ENCODE results near the gene CDH11.

DNA sequence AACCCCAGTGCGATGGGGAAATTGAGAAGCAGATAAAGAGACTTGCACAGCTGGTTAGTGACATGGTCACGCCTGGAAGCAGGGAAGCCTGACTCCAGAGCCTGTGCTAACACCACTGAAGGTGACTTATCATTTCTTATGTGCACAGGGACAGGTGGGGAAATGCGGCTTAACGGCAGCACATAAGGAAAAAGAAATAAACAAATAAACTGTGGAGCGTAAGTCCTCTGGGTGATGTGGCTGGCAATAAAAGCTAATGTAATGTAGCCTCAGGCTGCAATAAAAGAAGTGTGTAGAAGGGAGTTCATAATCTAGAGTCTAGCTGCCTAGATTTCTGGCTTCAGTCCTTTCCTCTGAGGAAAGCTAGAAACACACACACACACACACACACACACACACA, 10.6 kb downstream of the CDH11 start:
- no peak for TF ChIP-seq EP300 (IDR thresholded peaks at IDR 0.05; ENCODE audit: borderline replicate concordance)
- no peak for TF ChIP-seq RAD21 (IDR thresholded peaks at IDR 0.05; ENCODE audit: low read depth)
- no peak for TF ChIP-seq CEBPB (IDR thresholded peaks at IDR 0.05)
- TF ChIP-seq ZBTB7A (IDR thresholded peaks at IDR 0.05; ENCODE audit: low read depth) = no peak
- no peak for TF ChIP-seq FOXM1 (IDR thresholded peaks at IDR 0.05; ENCODE audit: borderline replicate concordance, low read depth)
- TF ChIP-seq EGR1 (IDR thresholded peaks at IDR 0.05) = no peak
- TF ChIP-seq TEAD4 (IDR thresholded peaks at IDR 0.05) = no peak
- no peak for TF ChIP-seq TAF1 (IDR thresholded peaks at IDR 0.05; ENCODE audit: low read depth)
- TF ChIP-seq, protein P1, sequence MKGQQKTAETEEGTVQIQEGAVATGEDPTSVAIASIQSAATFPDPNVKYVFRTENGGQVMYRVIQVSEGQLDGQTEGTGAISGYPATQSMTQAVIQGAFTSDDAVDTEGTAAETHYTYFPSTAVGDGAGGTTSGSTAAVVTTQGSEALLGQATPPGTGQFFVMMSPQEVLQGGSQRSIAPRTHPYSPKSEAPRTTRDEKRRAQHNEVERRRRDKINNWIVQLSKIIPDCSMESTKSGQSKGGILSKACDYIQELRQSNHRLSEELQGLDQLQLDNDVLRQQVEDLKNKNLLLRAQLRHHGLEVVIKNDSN (IDR thresholded peaks at IDR 0.05) = no peak

Measured in Ishikawa (cell line).